Choroid plexus epithelial cell (primary cell): ENCODE results near the gene DPP6.

ENCODE experiments used
- DNase-seq: peaks from one replicate; pipeline ENCODE4 v3.0.0-alpha.2; 2010; ENCODE audit warnings: low read depth
- H3K4me3 ChIP-seq: 2 replicates; pipeline ENCODE4 v1.5.1; 2011; ENCODE audit warnings: low read depth, mild to moderate bottlenecking, control low read depth, low read length, moderate library complexity
- CTCF ChIP-seq: conservative IDR thresholded peaks from 2 replicates; pipeline ENCODE4 v1.5.1; 2011; ENCODE audit warnings: low read depth, mild to moderate bottlenecking, control low read depth, inconsistent platforms, low read length, moderate library complexity

DPP6 gene

DNA sequence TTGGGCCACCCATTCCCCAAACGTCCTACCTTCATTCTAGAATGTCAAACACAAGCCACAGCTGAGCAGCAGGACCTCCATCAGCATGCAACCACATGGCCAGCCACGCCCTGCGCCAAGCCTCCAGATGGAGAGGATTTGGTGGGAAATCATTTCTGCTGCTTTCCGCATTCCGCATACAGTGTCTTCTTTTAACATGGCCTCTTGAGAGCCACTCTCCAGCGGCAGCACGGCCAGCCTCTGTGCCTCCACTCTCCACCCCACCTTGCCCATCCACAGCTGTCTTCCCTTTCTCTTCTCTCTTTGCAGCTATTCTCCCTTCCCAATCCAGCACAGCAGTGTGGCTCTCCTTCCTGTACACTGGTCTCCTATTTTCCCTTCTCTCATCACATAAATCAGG is 561.6 kb downstream of the DPP6 start:
- no peak overlapping the region for H3K4me3 ChIP-seq
- no peak for TF ChIP-seq CTCF
- DNase-seq = no peak

DNA sequence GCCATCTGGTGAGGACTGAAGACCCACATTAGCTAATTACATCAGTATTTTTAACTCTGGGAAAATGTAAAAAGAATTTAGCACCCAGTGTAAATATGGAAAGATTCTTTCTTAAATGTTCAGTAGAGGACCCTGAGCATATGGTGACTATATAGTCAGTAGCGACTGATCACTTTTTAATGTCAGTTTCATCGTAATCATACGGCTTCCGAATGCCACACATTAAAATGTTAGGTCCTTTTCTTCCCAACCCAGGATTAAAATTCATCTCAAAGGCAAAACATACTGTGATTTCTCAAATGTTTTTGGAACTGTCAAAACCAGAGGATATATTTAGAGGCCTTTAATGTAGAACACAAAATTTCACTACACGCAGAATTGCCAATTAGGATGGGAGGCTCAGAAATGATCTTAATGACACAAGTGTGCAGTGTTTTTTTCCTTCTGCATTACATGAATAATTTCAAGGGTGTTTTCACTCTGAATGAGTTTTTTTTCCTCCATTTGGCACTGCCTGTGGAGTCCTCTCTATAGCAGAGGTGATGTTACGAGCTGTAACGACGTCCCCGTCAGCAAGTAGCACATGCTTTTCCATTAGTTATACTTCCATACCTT is 568.0 kb downstream of the DPP6 start:
- H3K4me3 ChIP-seq = no peak overlapping the region
- TF ChIP-seq CTCF = no peak
- DNase-seq = no peak

DNA sequence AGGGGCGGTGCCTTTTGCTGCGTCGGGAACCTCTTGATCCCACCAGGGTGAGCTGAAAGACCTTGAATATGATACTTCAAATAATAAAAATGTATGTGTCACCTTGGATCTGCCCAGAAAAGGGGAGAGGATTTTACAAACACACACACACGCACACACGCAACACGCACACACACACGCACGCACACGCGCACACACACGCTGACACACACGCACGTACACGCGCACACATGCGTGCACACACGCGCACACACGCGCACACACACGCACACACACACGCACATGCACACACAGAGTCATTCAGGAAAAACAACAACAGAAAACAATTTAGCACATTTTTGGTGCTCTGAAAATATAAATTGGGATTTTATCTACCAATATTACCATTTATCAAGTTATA is 571.2 kb downstream of the DPP6 start:
- H3K4me3 ChIP-seq = no peak overlapping the region
- DNase-seq = no peak
- TF ChIP-seq CTCF = no peak

- no peak for DNase-seq
- no peak for TF ChIP-seq CTCF
- no peak overlapping the region for H3K4me3 ChIP-seq
Measured at GRCh38 chr7:154627646-154628290, 575.6 kb downstream of the DPP6 start.

GRCh38 chr7:154628556-154628955 is 576.4 kb downstream of the DPP6 start:
- H3K4me3 ChIP-seq = no peak overlapping the region
- no peak for DNase-seq
- no peak for TF ChIP-seq CTCF

DNA sequence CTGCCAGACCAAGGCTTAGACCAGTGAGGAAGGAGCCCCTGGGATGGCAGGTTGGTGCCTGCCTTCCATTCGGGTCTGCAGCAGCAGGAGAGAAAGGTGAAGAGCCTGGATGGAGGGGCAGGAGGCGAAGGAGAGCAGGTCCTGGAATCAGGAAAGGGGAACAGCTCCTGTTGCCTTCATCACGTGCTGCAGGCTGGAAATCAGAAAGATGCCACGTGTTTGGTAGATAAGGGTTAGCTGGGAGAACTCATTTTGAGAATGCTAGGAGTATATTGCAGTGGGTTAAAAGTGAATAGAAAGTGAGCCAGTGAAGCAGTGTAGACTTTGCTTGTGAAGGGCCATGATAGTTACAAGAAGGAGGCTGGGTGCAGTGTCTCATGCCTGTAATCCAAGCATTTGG is 579.0 kb downstream of the DPP6 start:
- no peak for DNase-seq
- no peak overlapping the region for H3K4me3 ChIP-seq
- no peak for TF ChIP-seq CTCF

- no peak for TF ChIP-seq CTCF
- H3K4me3 ChIP-seq = no peak overlapping the region
- no peak for DNase-seq
Measured at GRCh38 chr7:154633641-154634040, 581.4 kb downstream of the DPP6 start.
